ENCODE measurements around the gene NUP133. TPM values are rescaled to one million over a fixed set of nuclear protein-coding genes. Genes with fewer than 3 reads are reported as not detected.

The NUP133 gene
- polyA plus RNA-seq, 3 donors, result 9.0 to 12.8 (median 12.4) TPM

GRCh38 chr1:229508823-229509337 is 739 bp upstream of the NUP133 start:
- peaks cover 0 to 2% (median 0%) of the 10 kb centered on the region in 7 donors for H3K9me3 Mint-ChIP-seq
- peaks cover 34% of the 10 kb centered on the region for H3K79me2 ChIP-seq (ENCODE audit: insufficient read depth, low read length)
- no peaks in the 10 kb centered on the region for H3K27me3 ChIP-seq (ENCODE audit: control insufficient read depth in 2 of 2, insufficient read depth in 2 of 2, low read length in 2 of 2)
- peak overlapping the region; percentile 96 to 99 (median 99) for H3K27ac Mint-ChIP-seq
- peaks cover 17 to 20% of the 10 kb centered on the region in 2 donors for H3K4me1 ChIP-seq (ENCODE audit: control insufficient read depth in 1 of 2, insufficient read depth in 2 of 2, low read length in 2 of 2)
- TF ChIP-seq CTCF (IDR thresholded peaks at IDR 0.05), result no peak
- intact Hi-C loops (cut with micrococcal nuclease), result loop anchor here (5.0 to 10.0 kb wide), 2 partner anchors 46 to 237 kb away; partner anchors contain the start of genes ABCB10 (in 1 of the 2) and RAB4A (in 1 of the 2)
- DNase-seq, result no peak
- 82% methylated on average over 2 of the region's 7 CpGs for WGBS (ENCODE audit: insufficient coverage)
- peaks cover 21% of the 10 kb centered on the region for H3K4me1 Mint-ChIP-seq
- H3K27me3 Mint-ChIP-seq (ENCODE audit: low read depth in 3 of 3), result peaks cover 0 to 3% (median 0%) of the 10 kb centered on the region in 3 donors
- H3K36me3 ChIP-seq (replicated peaks in 1 of 2; ENCODE audit: control insufficient read depth in 1 of 2, insufficient read depth in 2 of 2, low read length in 2 of 2), result peaks cover 9 to 14% of the 10 kb centered on the region in 2 donors
- peak overlapping the region; percentile 63 to 99 (median 80) for H3K4me3 ChIP-seq (replicated peaks in 1 of 3; ENCODE audit: low read depth in 2 of 3, low read length in 3 of 3)
- H3K4me2 ChIP-seq (replicated peaks; ENCODE audit: extremely low read depth, low read length, poor library complexity, severe bottlenecking), result peak overlapping the region; percentile 76
- no peaks in the 10 kb centered on the region for H4K20me1 ChIP-seq (ENCODE audit: insufficient read depth, low read length)
- peaks cover 5 to 9% of the 10 kb centered on the region in 2 donors for H3K36me3 Mint-ChIP-seq
- H3K27ac ChIP-seq (ENCODE audit: low read depth in 1 of 2, low read length in 2 of 2), result peak overlapping the region; percentile 93 to 99
- H3K9me3 ChIP-seq (replicated peaks in 1 of 2; ENCODE audit: control insufficient read depth in 1 of 2, insufficient read depth in 1 of 2, low read length in 2 of 2), result no peaks in the 10 kb centered on the region
- H2AFZ ChIP-seq (ENCODE audit: insufficient read depth, low read depth, low read length, poor library complexity, severe bottlenecking), result peak overlapping the region; percentile 96
- H3K9ac ChIP-seq (ENCODE audit: insufficient read depth, low read length, poor library complexity, severe bottlenecking), result peak overlapping the region; percentile 97
- peak overlapping the region; percentile 81 to 92 for H3K4me3 Mint-ChIP-seq

- Histone ChIP-seq H3K4me2 (replicated peaks; ENCODE audit: extremely low read depth, low read length, poor library complexity, severe bottlenecking) (peak overlapping the region; percentile 76), H3K9me3 (replicated peaks in 1 of 2; ENCODE audit: control insufficient read depth in 1 of 2, insufficient read depth in 1 of 2, low read length in 2 of 2) (no peaks in the 10 kb centered on the region), H3K79me2 (ENCODE audit: insufficient read depth, low read length) (peaks cover 34% of the 10 kb centered on the region), H3K4me1 (ENCODE audit: control insufficient read depth in 1 of 2, insufficient read depth in 2 of 2, low read length in 2 of 2) (peaks cover 14 to 20% of the 10 kb centered on the region in 2 donors), H3K27me3 (ENCODE audit: control insufficient read depth in 2 of 2, insufficient read depth in 2 of 2, low read length in 2 of 2) (no peaks in the 10 kb centered on the region), H3K9ac (ENCODE audit: insufficient read depth, low read length, poor library complexity, severe bottlenecking) (peak overlapping the region; percentile 97), H4K20me1 (ENCODE audit: insufficient read depth, low read length) (no peaks in the 10 kb centered on the region), H3K27ac (ENCODE audit: low read depth in 1 of 2, low read length in 2 of 2) (peak overlapping the region; percentile 93 to 99), H3K4me3 (replicated peaks in 1 of 3; ENCODE audit: low read depth in 2 of 3, low read length in 3 of 3) (peak overlapping the region; percentile 63 to 99 (median 80)), H3K36me3 (replicated peaks in 1 of 2; ENCODE audit: control insufficient read depth in 1 of 2, insufficient read depth in 2 of 2, low read length in 2 of 2) (peaks cover 11 to 14% of the 10 kb centered on the region in 2 donors), H2AFZ (ENCODE audit: insufficient read depth, low read depth, low read length, poor library complexity, severe bottlenecking) (peak overlapping the region; percentile 96)
- peaks cover 0 to 2% (median 0%) of the 10 kb centered on the region in 7 donors for H3K9me3 Mint-ChIP-seq
- peaks cover 21% of the 10 kb centered on the region for H3K4me1 Mint-ChIP-seq
- WGBS (ENCODE audit: insufficient coverage), result no CpG with 5 or more reads among the region's 5 CpGs
- H3K4me3 Mint-ChIP-seq, result peak overlapping the region; percentile 81 to 92
- no peak for DNase-seq
- TF ChIP-seq CTCF (IDR thresholded peaks at IDR 0.05), result no peak
- no peaks in the 10 kb centered on the region for H3K27me3 Mint-ChIP-seq (ENCODE audit: low read depth in 3 of 3)
- intact Hi-C loops (cut with micrococcal nuclease), result loop anchor here (5.0 to 10.0 kb wide), 2 partner anchors 47 to 235 kb away; partner anchors contain the start of genes ABCB10 (in 1 of the 2) and RAB4A (in 1 of the 2)
- peaks cover 12 to 18% of the 10 kb centered on the region in 2 donors for H3K36me3 Mint-ChIP-seq
- H3K27ac Mint-ChIP-seq, result peak overlapping the region; percentile 96 to 99 (median 99)
Measured at GRCh38 chr1:229507502-229507901, 639 bp downstream of the NUP133 start.
